ENCODE data around the gene IL6. TPM values are rescaled to one million over a fixed set of nuclear protein-coding genes. Genes with fewer than 3 reads are reported as not detected.

Gene IL6
- total and polyA plus RNA-seq, 10 of the 15 experiments (the other 5 are each of a cell fraction or from before 2014, with no cell fraction given), result not detected

- TF ChIP-seq MXI1 (IDR thresholded peaks at IDR 0.05; ENCODE audit: low read depth, low read length) (0 out of 2 replicates have a peak, but pooled peaks have one; percentile 17), YY1 (IDR thresholded peaks at IDR 0.05; ENCODE audit: low read depth, low read length) (peak; percentile 37; the same call in 1 of the 2 replicates), EZH2 (IDR thresholded peaks at IDR 0.05; ENCODE audit: borderline replicate concordance, control insufficient read depth, low read depth, low read length) (no peak), SMC3 (IDR thresholded peaks at IDR 0.05; ENCODE audit: borderline replicate concordance, low read length) (peak; percentile 91), RAD21 (IDR thresholded peaks at IDR 0.05; ENCODE audit: insufficient read depth, low read depth, low read length) (peak; percentile 70), PRDM15 (CRISPR knock-in tag; IDR thresholded peaks at IDR 0.05) (no peak), CTCF (IDR thresholded peaks at IDR 0.05 in 2 of 3, conservative IDR thresholded peaks at IDR 0.05 in 1 of 3; ENCODE audit: control insufficient read depth in 2 of 3, extremely low read depth in 1 of 3, insufficient read depth in 1 of 3, low read depth in 3 of 3, low read length in 3 of 3) (peak; percentile 67 to 84 (median 77))
- ATAC-seq (peak; percentile 92), FAIRE-seq (peak; percentile 44), DNase-seq (ENCODE audit: low read depth, low spot score) (no peak)
- Histone ChIP-seq H3K9me3 (replicated peaks; ENCODE audit: control insufficient read depth, insufficient read depth, low read length) (no peaks in the 10 kb centered on the region), H3K9ac (ENCODE audit: control insufficient read depth, insufficient read depth, low read length) (no peak overlapping the region), H4K20me1 (ENCODE audit: control insufficient read depth, insufficient read depth) (no peaks in the 10 kb centered on the region), H3K27ac (ENCODE audit: control insufficient read depth, insufficient read depth) (no peak overlapping the region), H3K4me3 (no peak overlapping the region), H2AFZ (ENCODE audit: control insufficient read depth, low read depth, low read length) (no peak overlapping the region), H3K4me2 (ENCODE audit: control insufficient read depth, insufficient read depth) (no peak overlapping the region), H3K27me3 (replicated peaks in 1 of 2; ENCODE audit: control insufficient read depth in 2 of 2, insufficient read depth in 2 of 2, low read length in 1 of 2) (peaks cover 5 to 8% of the 10 kb centered on the region in 2 experiments), H3K4me1 (ENCODE audit: control insufficient read depth, insufficient read depth, low read length) (peaks cover 5% of the 10 kb centered on the region; the same call in 1 of the 2 replicates), H3K79me2 (ENCODE audit: control insufficient read depth, insufficient read depth, low read length) (no peaks in the 10 kb centered on the region), H3K36me3 (ENCODE audit: control insufficient read depth in 2 of 2, insufficient read depth in 2 of 2, low read length in 1 of 2) (no peaks in the 10 kb centered on the region)
- 1% methylated on average over 8 of the region's 8 CpGs for WGBS (ENCODE audit: insufficient coverage, insufficient replicate concordance, low lambda C conversion rate, missing lambda C conversion rate)
- in situ Hi-C loops (cut with MboI), result loop anchor here (5.0 to 25.0 kb wide), 2 partner anchors 164 to 614 kb away; no protein-coding TSS in a partner anchor
- ChIA-PET POLR2A (interaction anchor here (0.6 kb wide), 1 partner anchor 156 kb away, joined by 4 read pairs; no protein-coding TSS in a partner anchor), CTCF (interaction anchor here (0.6 to 8.5 kb wide), 20 partner anchors 9 to 330 kb away, joined by 3 to 194 read pairs (median 4); no protein-coding TSS in a partner anchor), RAD21 (ENCODE audit: unreplicated experiment) (interaction anchor here (0.7 to 6.6 kb wide), 6 partner anchors 56 to 328 kb away, joined by 3 to 115 read pairs (median 6); no protein-coding TSS in a partner anchor), SMC1A (ENCODE audit: uncharacterized antibody, unreplicated experiment) (interaction anchor here (0.6 to 8.1 kb wide), 12 partner anchors 9 to 332 kb away, joined by 3 to 124 read pairs (median 3); no protein-coding TSS in a partner anchor)
- no TSS peak for BruUV-seq (replicated peaks)
- intact Hi-C loops (cut with micrococcal nuclease; ENCODE audit: unreplicated experiment), result loop anchor here (1.0 to 5.0 kb wide), 2 partner anchors 166 to 231 kb away; no protein-coding TSS in a partner anchor
These were observed 574 bp upstream of the IL6 start for GRCh38 chr7:22726345-22726906.
